Lower leg skin (tissue), 4 donors: Measurements from ENCODE around the gene CASK. TPM values are rescaled to one million over a fixed set of nuclear protein-coding genes. Genes with fewer than 3 reads are reported as not detected.

Source experiments
- DNase-seq, 2 donors: peaks; one replicate each; pipeline ENCODE4 v3.0.0-alpha.2; 2019; ENCODE audit warnings: low spot score in 2 of 2
- H3K4me3 ChIP-seq: fragments of 200-600 bp; sonication (generic); 2 replicates; pipeline ENCODE4 v1.5.1; 2017; ENCODE audit warnings: mild to moderate bottlenecking, low read depth; ENCODE audit not compliant: poor library complexity, severe bottlenecking
- CTCF ChIP-seq, 3 donors: fragments of 450-650 bp; IDR thresholded peaks; one replicate each; pipeline ENCODE4 v1.5.1; 2016; ENCODE audit warnings: antibody characterized with exemption in 3 of 3, mild to moderate bottlenecking in 3 of 3, moderate library complexity in 2 of 3
- POLR2A ChIP-seq, 2 donors: fragments of 450-650 bp; IDR thresholded peaks; one replicate each; pipeline ENCODE4 v1.6.1; 2016 to 2017; ENCODE audit warnings: antibody characterized with exemption in 2 of 2, mild to moderate bottlenecking in 1 of 2, moderate library complexity in 1 of 2
- WGBS, 2 donors: methylation state at CpG; one replicate each; pipeline ENCODE4 v1.1.5; 2018; 5-methylcytosine and 5-hydroxymethylcytosine counted together
- intact Hi-C: fragments of 100-400 bp; cut with DNase I; formaldehyde crosslinking; loops from one replicate; pipeline ENCODE4 v1.15.0; 2023; ENCODE audit warnings: low total_unique reads
- total RNA-seq, 4 donors: library from RNA; depleted of rRNA; stranded (reverse); fragments of >200 nt; gene quantifications; one replicate each; pipeline ENCODE4 v1.1.0, GENCODE V29; 2016

Gene CASK
- total RNA-seq, 4 donors from 2014 or later: 22.7 to 43.2 (median 26.8) TPM

- TF ChIP-seq CTCF (IDR thresholded peaks at IDR 0.05) (no peak), POLR2A (IDR thresholded peaks at IDR 0.05) (no peak)
- intact Hi-C loops: no loop called here
- WGBS, 2 donors: 84 to 87% methylated on average over 3 of the region's 3 CpGs
- no peak for DNase-seq
- H3K4me3 ChIP-seq: no peak overlapping the region
Observed at GRCh38 chrX:41906515-41907187, 16.7 kb downstream of the CASK start.

- intact Hi-C loops: no loop called here
- DNase-seq: no peak
- no peak overlapping the region for H3K4me3 ChIP-seq
- TF ChIP-seq POLR2A (IDR thresholded peaks at IDR 0.05) (no peak), CTCF (IDR thresholded peaks at IDR 0.05) (no peak)
- 38 to 68% methylated on average over 1 of the region's 1 CpG for WGBS, 2 donors
Observed at GRCh38 chrX:41903544-41903943, 19.8 kb downstream of the CASK start.

- no peak for TF ChIP-seq POLR2A (IDR thresholded peaks at IDR 0.05)
- no peak for TF ChIP-seq CTCF (IDR thresholded peaks at IDR 0.05)
- intact Hi-C loops: no loop called here
- no peak for DNase-seq
- no peak overlapping the region for H3K4me3 ChIP-seq
Observed at GRCh38 chrX:41900321-41900720, 23.0 kb downstream of the CASK start.

- no peak overlapping the region for H3K4me3 ChIP-seq
- intact Hi-C loops: no loop called here
- TF ChIP-seq POLR2A (IDR thresholded peaks at IDR 0.05) (no peak), CTCF (IDR thresholded peaks at IDR 0.05) (no peak)
- DNase-seq: no peak
Observed at GRCh38 chrX:41895826-41896225, 27.5 kb downstream of the CASK start.

GRCh38 chrX:41890026-41890423 lies 33.3 kb downstream of the CASK start:
- intact Hi-C loops: no loop called here
- no peak overlapping the region for H3K4me3 ChIP-seq
- 52 to 71% methylated on average over 1 of the region's 1 CpG for WGBS, 2 donors
- TF ChIP-seq POLR2A (IDR thresholded peaks at IDR 0.05): no peak
- no peak for DNase-seq

- 35 to 44% methylated on average over 1 of the region's 1 CpG for WGBS, 2 donors
- DNase-seq: no peak
- no peak for TF ChIP-seq CTCF (IDR thresholded peaks at IDR 0.05)
- TF ChIP-seq POLR2A (IDR thresholded peaks at IDR 0.05): no peak
- intact Hi-C loops: no loop called here
- H3K4me3 ChIP-seq: no peak overlapping the region
Observed at GRCh38 chrX:41889317-41890025, 33.9 kb downstream of the CASK start.
